GM21717 (cell line): Measurements from ENCODE around the gene EIPR1.

Source experiments
- ATAC-seq: cut with Tn5 transposase; IDR thresholded peaks from one replicate; pipeline ENCODE4 v1.9.1; 2021; ENCODE audit warnings: mild to moderate bottlenecking, moderate library complexity; ENCODE audit not compliant: unreplicated experiment

Gene EIPR1

GRCh38 chr2:3141696-3142095 lies 235.9 kb downstream of the EIPR1 start:
- ATAC-seq, result no peak

DNA sequence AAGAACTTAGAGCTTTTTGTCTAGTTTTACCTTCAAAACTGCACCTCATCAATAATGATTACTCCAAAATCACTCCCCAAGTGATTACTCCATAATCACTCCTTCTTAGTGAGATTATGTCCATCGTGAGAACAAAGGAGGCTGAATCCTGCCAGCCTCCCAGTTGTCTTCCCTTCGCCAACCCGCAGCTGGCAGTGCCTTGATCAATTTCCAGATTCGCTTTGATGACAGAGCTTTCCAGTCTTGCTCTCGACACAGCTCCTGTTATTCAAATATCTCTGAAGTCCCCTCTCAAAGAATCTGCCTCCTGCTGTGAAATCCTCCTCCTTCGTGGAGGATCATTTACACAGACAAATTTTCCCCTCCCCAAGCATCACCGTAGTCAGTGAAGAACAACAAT lies 237.7 kb downstream of the EIPR1 start:
- no peak for ATAC-seq
